Hindlimb muscle (tissue), 1 donor: ENCODE results near the gene LRRC25. TPM values are rescaled to one million over a fixed set of nuclear protein-coding genes. Genes with fewer than 3 reads are reported as not detected.

ENCODE experiments used
- DNase-seq: peaks from one replicate; pipeline ENCODE4 v3.0.0-alpha.2; 2013
- polyA plus RNA-seq: library from polyadenylated mRNA; unstranded; fragments of 120-200 nt; gene quantifications from one replicate; pipeline ENCODE4 v1.2.1, GENCODE V29; 2013; ENCODE audit not compliant: insufficient read length

The LRRC25 gene
- polyA plus RNA-seq, 1 donor, result 2.6 TPM

GRCh38 chr19:18435842-18436670, 38.6 kb upstream of the LRRC25 start:
- DNase-seq, result no peak

GRCh38 chr19:18435178-18435841, 37.9 kb upstream of the LRRC25 start:
- no peak for DNase-seq

- no peak for DNase-seq
Observed at GRCh38 chr19:18434411-18435175, 37.2 kb upstream of the LRRC25 start.

GRCh38 chr19:18433735-18434398, 36.4 kb upstream of the LRRC25 start:
- no peak for DNase-seq

GRCh38 chr19:18433015-18433691, 35.7 kb upstream of the LRRC25 start:
- DNase-seq, result no peak

- DNase-seq, result no peak
Observed at GRCh38 chr19:18432275-18433014, 35.0 kb upstream of the LRRC25 start.

- DNase-seq, result no peak
Observed at GRCh38 chr19:18431351-18432197, 34.2 kb upstream of the LRRC25 start.

- no peak for DNase-seq
Observed at GRCh38 chr19:18430417-18431144, 33.2 kb upstream of the LRRC25 start.

GRCh38 chr19:18429717-18430416, 32.4 kb upstream of the LRRC25 start:
- no peak for DNase-seq

GRCh38 chr19:18428787-18429674, 31.6 kb upstream of the LRRC25 start:
- DNase-seq, result peak; percentile 74

GRCh38 chr19:18428173-18428786, 30.9 kb upstream of the LRRC25 start:
- DNase-seq, result no peak

GRCh38 chr19:18427743-18428113, 30.3 kb upstream of the LRRC25 start:
- DNase-seq, result no peak

- DNase-seq, result no peak
Observed at GRCh38 chr19:18427080-18427742, 29.8 kb upstream of the LRRC25 start.

- no peak for DNase-seq
Observed at GRCh38 chr19:18426416-18426767, 29.0 kb upstream of the LRRC25 start.

- DNase-seq, result peak; percentile 72
Observed at GRCh38 chr19:18425515-18426415, 28.3 kb upstream of the LRRC25 start.
